A673 (cell line): ENCODE data around the gene WDR7.

ENCODE experiments used
- CTCF ChIP-seq: fragments of 300-800, 200-600 bp; sonication (generic); conservative IDR thresholded peaks from 2 replicates; pipeline ENCODE4 v1.5.1; 2017; ENCODE audit warnings: low read depth, mild to moderate bottlenecking, antibody characterized with exemption, low read length, moderate library complexity, mixed read lengths
- EZH2 ChIP-seq: fragments of 200-600 bp; sonication (generic); IDR thresholded peaks from 2 replicates; pipeline ENCODE4 v1.6.1; 2017; ENCODE audit warnings: borderline replicate concordance, low read depth, mild to moderate bottlenecking, mixed read lengths, antibody characterized with exemption, low read length; ENCODE audit not compliant: poor library complexity, severe bottlenecking

DNA sequence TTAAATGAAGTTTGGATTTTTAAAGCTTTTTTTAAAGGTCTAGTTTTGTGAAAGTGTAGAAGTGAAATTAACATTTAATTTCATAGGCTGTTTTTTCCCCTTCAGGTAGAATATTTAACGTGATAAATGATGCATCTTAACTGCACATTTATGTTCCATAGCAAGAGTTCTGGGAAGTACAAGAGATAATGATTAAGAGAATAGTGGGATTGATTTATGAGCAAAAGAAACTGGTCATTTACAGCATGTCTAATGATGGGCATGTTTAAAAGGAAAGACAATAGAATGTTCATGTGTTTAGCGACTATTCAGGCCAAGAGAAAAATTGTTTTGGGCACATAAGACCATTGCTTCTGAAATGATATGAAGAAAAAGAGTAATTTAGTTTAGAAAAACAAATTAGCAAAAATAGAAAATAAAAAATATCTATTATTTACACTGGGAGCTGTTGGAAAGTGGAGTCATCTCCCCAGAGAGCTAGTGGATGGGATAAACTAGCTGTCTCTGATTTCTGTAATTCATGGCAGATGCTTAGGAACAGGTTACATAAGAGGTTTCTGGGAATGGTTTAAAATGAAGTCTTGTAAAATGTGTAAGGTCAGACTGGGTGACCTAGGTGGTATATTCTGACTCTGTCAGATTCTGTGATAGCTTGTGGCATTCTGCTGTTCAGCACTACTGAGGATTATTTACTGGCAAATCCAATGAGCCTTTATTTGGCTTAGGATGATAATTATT is 60.7 kb downstream of the WDR7 start:
- TF ChIP-seq EZH2, result no peak
- TF ChIP-seq CTCF, result no peak
